HG03342 (cell line): ENCODE results near the gene COQ2.
"Not testable (repeated sequence)": the region's sequence is repeated elsewhere in the genome, so short reads cannot be mapped to it uniquely, and the experiment has no call there.

ENCODE experiments used
- ATAC-seq: cut with Tn5 transposase; IDR thresholded peaks from one replicate; pipeline ENCODE4 v1.9.1; 2021; ENCODE audit warnings: mild to moderate bottlenecking, moderate library complexity; ENCODE audit not compliant: unreplicated experiment

The COQ2 gene

GRCh38 chr4:83284193-83285054 lies at the start of gene COQ2:
TSS of gene COQ2 (minus strand) at chr4:83284798. CDS start at chr4:83284764, 34 bp downstream.
- ATAC-seq = peak; percentile 87

- ATAC-seq = no peak
Measured at GRCh38 chr4:83331956-83332355, 47.4 kb upstream of the COQ2 start.

- no peak for ATAC-seq
Measured at GRCh38 chr4:83329521-83330110, 45.0 kb upstream of the COQ2 start.

GRCh38 chr4:83328521-83329187 lies 44.1 kb upstream of the COQ2 start:
- ATAC-seq = no peak

- no peak for ATAC-seq
Measured at GRCh38 chr4:83326546-83326945, 41.9 kb upstream of the COQ2 start.

GRCh38 chr4:83325306-83325705 lies 40.7 kb upstream of the COQ2 start:
- not testable (repeated sequence) for ATAC-seq

GRCh38 chr4:83323136-83323535 lies 38.5 kb upstream of the COQ2 start:
- no peak for ATAC-seq

- ATAC-seq = no peak
Measured at GRCh38 chr4:83320548-83320947, 36.0 kb upstream of the COQ2 start.

- no peak for ATAC-seq
Measured at GRCh38 chr4:83318666-83319065, 34.1 kb upstream of the COQ2 start.

- ATAC-seq = no peak
Measured at GRCh38 chr4:83317671-83318070, 33.1 kb upstream of the COQ2 start.

- ATAC-seq = no peak
Measured at GRCh38 chr4:83316459-83317165, 32.0 kb upstream of the COQ2 start.

- ATAC-seq = no peak
Measured at GRCh38 chr4:83315341-83315870, 30.8 kb upstream of the COQ2 start.

- no peak for ATAC-seq
Measured at GRCh38 chr4:83308672-83309071, 24.1 kb upstream of the COQ2 start.

- ATAC-seq = no peak
Measured at GRCh38 chr4:83307920-83308319, 23.3 kb upstream of the COQ2 start.

GRCh38 chr4:83305187-83305586 lies 20.6 kb upstream of the COQ2 start:
- ATAC-seq = no peak

- ATAC-seq = no peak
Measured at GRCh38 chr4:83297548-83298260, 13.1 kb upstream of the COQ2 start.

- ATAC-seq = no peak
Measured at GRCh38 chr4:83293305-83294046, 8.9 kb upstream of the COQ2 start.

- ATAC-seq = not testable (repeated sequence)
Measured at GRCh38 chr4:83290059-83290774, 5.6 kb upstream of the COQ2 start.

GRCh38 chr4:83288381-83288780 lies 3.8 kb upstream of the COQ2 start:
- not testable (repeated sequence) for ATAC-seq
